Measurements from ENCODE around the gene YIF1A. TPM values are rescaled to one million over a fixed set of nuclear protein-coding genes. Genes with fewer than 3 reads are reported as not detected.

The YIF1A gene
- polyA plus RNA-seq, 1 donor (not counting 4 experiments of a cell fraction or from before 2014, with no cell fraction given): 80.3 TPM

DNA sequence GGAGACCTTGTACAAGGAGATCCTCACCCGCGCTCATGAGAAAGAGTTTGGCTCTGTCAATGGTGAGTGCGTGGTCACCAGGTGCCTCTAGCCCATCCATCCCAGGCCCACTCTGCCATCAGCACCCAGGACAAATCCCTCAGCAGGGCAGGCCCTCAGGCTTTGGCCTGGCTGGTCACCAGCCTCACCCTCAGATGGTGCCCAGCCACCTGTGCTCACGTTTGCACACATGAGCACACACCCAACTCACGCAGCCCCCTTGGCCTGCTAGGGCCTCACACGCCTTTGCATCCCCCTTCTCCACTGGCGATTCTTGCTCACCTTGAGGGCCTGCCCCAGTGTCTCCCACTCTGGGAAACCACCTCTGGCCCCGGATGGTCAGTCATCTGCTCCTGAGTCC, 24.6 kb downstream of the YIF1A start:
- TF ChIP-seq, protein P1, sequence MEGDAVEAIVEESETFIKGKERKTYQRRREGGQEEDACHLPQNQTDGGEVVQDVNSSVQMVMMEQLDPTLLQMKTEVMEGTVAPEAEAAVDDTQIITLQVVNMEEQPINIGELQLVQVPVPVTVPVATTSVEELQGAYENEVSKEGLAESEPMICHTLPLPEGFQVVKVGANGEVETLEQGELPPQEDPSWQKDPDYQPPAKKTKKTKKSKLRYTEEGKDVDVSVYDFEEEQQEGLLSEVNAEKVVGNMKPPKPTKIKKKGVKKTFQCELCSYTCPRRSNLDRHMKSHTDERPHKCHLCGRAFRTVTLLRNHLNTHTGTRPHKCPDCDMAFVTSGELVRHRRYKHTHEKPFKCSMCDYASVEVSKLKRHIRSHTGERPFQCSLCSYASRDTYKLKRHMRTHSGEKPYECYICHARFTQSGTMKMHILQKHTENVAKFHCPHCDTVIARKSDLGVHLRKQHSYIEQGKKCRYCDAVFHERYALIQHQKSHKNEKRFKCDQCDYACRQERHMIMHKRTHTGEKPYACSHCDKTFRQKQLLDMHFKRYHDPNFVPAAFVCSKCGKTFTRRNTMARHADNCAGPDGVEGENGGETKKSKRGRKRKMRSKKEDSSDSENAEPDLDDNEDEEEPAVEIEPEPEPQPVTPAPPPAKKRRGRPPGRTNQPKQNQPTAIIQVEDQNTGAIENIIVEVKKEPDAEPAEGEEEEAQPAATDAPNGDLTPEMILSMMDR (optimal IDR thresholded peaks at IDR 0.05 in 1 of 3, IDR thresholded peaks at IDR 0.05 in 1 of 3, conservative IDR thresholded peaks at IDR 0.05 in 1 of 3; ENCODE audit: extremely low read depth in 1 of 3, insufficient read depth in 2 of 3, low read length in 3 of 3): no peak
- TF ChIP-seq EZH2 (IDR thresholded peaks at IDR 0.05; ENCODE audit: low read length): no peak
- dilution Hi-C loops (cut with MboI; ENCODE audit: extremely low pct_ligation_motif_present, low sequenced_read_pairs): no loop called here

DNA sequence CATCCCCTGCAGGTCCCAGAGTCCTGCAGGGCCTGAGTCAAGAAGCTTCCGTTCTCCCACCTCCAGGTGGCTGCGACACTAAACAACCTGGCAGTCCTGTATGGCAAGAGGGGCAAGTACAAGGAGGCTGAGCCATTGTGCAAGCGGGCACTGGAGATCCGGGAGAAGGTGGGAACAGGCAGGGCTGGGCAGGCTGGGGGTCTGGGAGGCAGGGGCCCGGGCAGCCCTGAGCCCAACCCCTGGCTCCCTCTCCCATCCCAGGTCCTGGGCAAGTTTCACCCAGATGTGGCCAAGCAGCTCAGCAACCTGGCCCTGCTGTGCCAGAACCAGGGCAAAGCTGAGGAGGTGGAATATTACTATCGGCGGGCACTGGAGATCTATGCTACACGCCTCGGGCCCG, 25.2 kb downstream of the YIF1A start:
- Histone ChIP-seq H3K27ac (ENCODE audit: control insufficient read depth, insufficient read depth, low read length) (no peak overlapping the region), H3K9me1 (ENCODE audit: control insufficient read depth, extremely low read depth, insufficient read depth, low read length) (no peaks in the 10 kb centered on the region), H3K9me3 (ENCODE audit: control insufficient read depth, low read depth, low read length) (no peaks in the 10 kb centered on the region), H3K79me2 (ENCODE audit: control insufficient read depth, insufficient read depth, low read length) (peaks cover 7% of the 10 kb centered on the region), H3K9ac (ENCODE audit: control insufficient read depth, extremely low read depth, insufficient read depth, low read length) (no peak overlapping the region), H3K36me3 (ENCODE audit: control insufficient read depth in 2 of 2, extremely low read depth in 1 of 2, insufficient read depth in 2 of 2, low read length in 2 of 2) (peaks cover 43 to 46% of the 10 kb centered on the region in 2 experiments), H3K4me2 (ENCODE audit: control insufficient read depth, extremely low read depth, insufficient read depth, low read depth, low read length) (no peak overlapping the region), H2AFZ (ENCODE audit: control insufficient read depth, low read length) (no peak overlapping the region), H3K27me3 (ENCODE audit: control insufficient read depth, extremely low read depth, insufficient read depth, low read length) (no peaks in the 10 kb centered on the region), H4K20me1 (ENCODE audit: control insufficient read depth, extremely low read depth, insufficient read depth, low read length) (peaks cover 2% of the 10 kb centered on the region), H3K4me1 (ENCODE audit: control insufficient read depth, extremely low read depth, insufficient read depth, low read length) (peaks cover 6% of the 10 kb centered on the region), H3K4me3 (ENCODE audit: control insufficient read depth in 2 of 3, extremely low read depth in 1 of 3, insufficient read depth in 2 of 3, low read depth in 1 of 3, low read length in 3 of 3) (no peak overlapping the region)
- FAIRE-seq: no peak
- dilution Hi-C loops (cut with MboI; ENCODE audit: extremely low pct_ligation_motif_present, low sequenced_read_pairs): no loop called here
- no peak for DNase-seq (ENCODE audit: low read depth, low spot score)
- no peak for TF ChIP-seq EZH2 (IDR thresholded peaks at IDR 0.05; ENCODE audit: low read length)
- TF ChIP-seq, protein P1 (optimal IDR thresholded peaks at IDR 0.05 in 1 of 3, IDR thresholded peaks at IDR 0.05 in 1 of 3, conservative IDR thresholded peaks at IDR 0.05 in 1 of 3; ENCODE audit: extremely low read depth in 1 of 3, insufficient read depth in 2 of 3, low read length in 3 of 3): no peak

More for the DNA sequence above, 24.6 kb downstream of the YIF1A start:
- no peak overlapping the region for H3K27ac ChIP-seq (ENCODE audit: control insufficient read depth, insufficient read depth, low read length)
- DNase-seq (ENCODE audit: low read depth, low spot score) (no peak), FAIRE-seq (no peak)
- no peaks in the 10 kb centered on the region for H3K9me3 ChIP-seq (ENCODE audit: control insufficient read depth, low read depth, low read length)
- no peak overlapping the region for H3K4me3 ChIP-seq (ENCODE audit: control insufficient read depth in 2 of 3, extremely low read depth in 1 of 3, insufficient read depth in 2 of 3, low read depth in 1 of 3, low read length in 3 of 3)
- H3K4me2 ChIP-seq (ENCODE audit: control insufficient read depth, extremely low read depth, insufficient read depth, low read depth, low read length): no peak overlapping the region
- H3K9ac ChIP-seq (ENCODE audit: control insufficient read depth, extremely low read depth, insufficient read depth, low read length): no peak overlapping the region
- peaks cover 41 to 43% of the 10 kb centered on the region in 2 experiments for H3K36me3 ChIP-seq (ENCODE audit: control insufficient read depth in 2 of 2, extremely low read depth in 1 of 2, insufficient read depth in 2 of 2, low read length in 2 of 2)
- peaks cover 2% of the 10 kb centered on the region for H4K20me1 ChIP-seq (ENCODE audit: control insufficient read depth, extremely low read depth, insufficient read depth, low read length)
- H3K27me3 ChIP-seq (ENCODE audit: control insufficient read depth, extremely low read depth, insufficient read depth, low read length): no peaks in the 10 kb centered on the region
- no peaks in the 10 kb centered on the region for H3K9me1 ChIP-seq (ENCODE audit: control insufficient read depth, extremely low read depth, insufficient read depth, low read length)
- peaks cover 3% of the 10 kb centered on the region for H3K4me1 ChIP-seq (ENCODE audit: control insufficient read depth, extremely low read depth, insufficient read depth, low read length)
- peaks cover 9% of the 10 kb centered on the region for H3K79me2 ChIP-seq (ENCODE audit: control insufficient read depth, insufficient read depth, low read length)
- no peak overlapping the region for H2AFZ ChIP-seq (ENCODE audit: control insufficient read depth, low read length)
